NCI-H2227 treated with DMSO at 0.1 percent for 48 hours (cell line): ENCODE data around the gene CUZD1.

Experiments used
- DNase-seq: peaks from one replicate; lab custom pipeline; 2025; lab: John Stamatoyannopoulos, UW

The CUZD1 gene

GRCh38 chr10:122854648-122855047, 9.0 kb upstream of the CUZD1 start:
- DNase-seq = no peak

GRCh38 chr10:122853665-122854313, 8.1 kb upstream of the CUZD1 start:
- no peak for DNase-seq

DNA sequence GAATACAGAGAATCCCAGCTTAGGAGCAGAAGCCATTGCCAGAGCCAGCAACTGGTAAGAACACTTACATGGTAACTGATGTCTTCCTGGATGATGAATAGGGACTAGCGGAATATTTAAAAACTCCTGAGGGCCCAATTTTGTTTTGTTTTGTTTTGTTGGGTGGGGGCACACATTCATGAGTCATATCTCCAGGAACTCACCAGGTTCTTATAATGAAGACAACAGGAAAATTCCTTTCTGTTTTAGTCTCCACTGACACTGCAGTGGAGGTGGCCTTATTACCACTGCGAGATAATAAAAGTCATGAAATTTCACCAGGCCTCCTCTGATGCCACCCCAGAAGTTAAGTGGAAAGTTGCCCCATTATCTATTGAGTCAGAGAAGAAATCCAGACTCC, 6.6 kb upstream of the CUZD1 start:
- DNase-seq = no peak

DNA sequence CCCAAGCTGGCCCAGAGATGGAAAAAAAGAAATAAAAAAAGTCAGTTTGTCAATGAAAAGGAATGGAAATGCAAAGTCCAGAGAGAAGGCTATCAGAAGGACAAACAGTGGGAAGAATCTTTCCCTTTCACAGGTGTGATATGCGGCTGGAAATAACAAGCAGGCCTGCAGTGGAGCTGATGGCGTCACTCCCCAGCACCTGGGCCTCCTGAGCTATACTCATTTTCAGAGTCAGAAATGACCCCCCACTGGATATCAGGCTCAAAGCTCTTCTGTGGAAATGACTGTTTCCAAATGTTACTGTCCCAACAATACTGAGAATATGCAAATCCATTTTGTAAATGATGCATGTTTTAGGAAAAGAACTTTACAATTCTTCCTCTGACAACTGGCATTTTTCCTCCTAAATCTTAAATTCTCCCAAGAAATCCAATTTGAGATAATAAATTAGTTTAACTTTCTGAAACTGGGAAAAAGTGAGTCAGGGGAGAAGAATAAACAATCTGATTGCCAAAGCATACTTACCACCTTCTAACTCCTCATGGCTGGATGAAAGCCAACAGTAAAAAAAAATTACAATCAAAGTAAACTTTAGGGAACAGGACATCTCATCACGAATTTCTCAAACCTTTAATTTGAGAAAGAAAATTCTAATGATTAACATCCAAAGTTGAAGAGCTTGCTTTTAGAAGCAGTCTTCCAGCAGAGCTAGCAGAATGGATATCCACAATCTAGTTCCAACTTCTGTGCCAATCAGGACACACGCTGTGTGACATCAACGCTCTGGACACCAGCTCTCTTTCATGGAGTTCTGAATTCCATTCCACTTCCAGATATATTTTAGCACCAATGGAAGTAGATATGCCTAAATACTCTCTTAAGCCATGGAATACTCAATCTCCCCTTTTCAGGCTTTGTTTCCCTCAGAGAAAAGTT, 5.3 kb upstream of the CUZD1 start:
- no peak for DNase-seq

- DNase-seq = no peak
These were observed 4.4 kb upstream of the CUZD1 start for GRCh38 chr10:122849900-122850605.

- no peak for DNase-seq
These were observed 3.4 kb upstream of the CUZD1 start for GRCh38 chr10:122849090-122849489.

GRCh38 chr10:122847782-122848604, 2.3 kb upstream of the CUZD1 start:
- no peak for DNase-seq

DNA sequence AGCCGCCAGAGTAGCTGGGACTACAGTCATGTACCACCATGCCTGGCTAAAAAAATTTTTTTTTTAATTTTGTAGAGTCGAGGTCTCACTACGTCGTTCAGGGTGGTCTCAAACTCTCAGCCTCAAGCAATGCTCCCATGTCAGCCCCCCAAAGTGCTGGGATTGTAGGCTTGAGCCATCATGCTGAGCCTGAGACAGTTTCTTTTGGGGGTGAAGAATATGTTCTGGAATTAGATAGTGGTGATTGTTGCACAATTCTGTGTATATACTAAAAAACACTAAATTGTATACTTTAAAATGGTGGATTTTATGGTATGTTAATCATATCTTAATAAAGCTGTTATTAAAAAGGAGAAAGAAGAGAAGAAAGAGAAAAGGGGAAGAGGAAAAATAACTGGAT, 1.5 kb downstream of the CUZD1 start:
- DNase-seq = no peak

- no peak for DNase-seq
These were observed 4.1 kb downstream of the CUZD1 start for GRCh38 chr10:122841569-122841968.

DNA sequence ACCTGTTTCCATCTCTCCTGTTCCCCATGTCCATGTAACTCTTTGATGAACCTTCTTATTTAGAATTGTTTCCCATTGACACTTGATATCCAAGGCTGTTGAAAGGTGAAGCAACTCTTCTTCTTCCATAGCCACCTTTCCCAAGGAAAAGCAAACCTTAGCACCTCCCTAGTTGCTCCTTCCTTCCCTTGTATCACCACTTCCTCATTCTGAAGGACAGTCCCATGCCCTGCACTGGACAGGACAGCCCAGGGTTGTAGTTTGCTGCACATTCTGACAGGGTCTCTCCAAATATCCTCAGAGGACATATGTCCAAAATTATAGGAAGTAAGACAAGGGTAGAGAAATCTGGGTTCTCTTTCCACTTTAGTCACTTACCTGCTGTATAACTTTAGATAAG, 6.2 kb downstream of the CUZD1 start:
- no peak for DNase-seq

DNA sequence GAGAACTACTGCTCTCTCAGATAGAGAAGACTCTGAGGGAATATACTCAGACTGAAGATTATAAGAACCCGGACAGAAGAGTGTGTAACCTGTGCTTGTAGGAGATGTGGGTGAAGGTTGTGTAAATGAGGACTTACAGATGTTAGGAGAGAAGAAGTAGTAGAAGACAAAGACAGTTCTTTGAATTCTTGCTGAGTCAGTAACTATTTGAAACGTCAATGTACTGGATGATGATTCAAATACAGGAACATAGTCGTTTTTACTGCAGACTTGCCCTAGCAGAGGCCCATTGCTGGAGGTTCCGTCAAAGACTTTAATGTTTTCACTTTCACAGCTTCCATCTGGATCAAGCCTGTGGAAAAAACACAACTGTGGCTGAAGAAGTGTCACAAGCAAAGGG, 6.8 kb downstream of the CUZD1 start:
- no peak for DNase-seq

- no peak for DNase-seq
These were observed 9.7 kb downstream of the CUZD1 start for GRCh38 chr10:122835908-122836307.

DNA sequence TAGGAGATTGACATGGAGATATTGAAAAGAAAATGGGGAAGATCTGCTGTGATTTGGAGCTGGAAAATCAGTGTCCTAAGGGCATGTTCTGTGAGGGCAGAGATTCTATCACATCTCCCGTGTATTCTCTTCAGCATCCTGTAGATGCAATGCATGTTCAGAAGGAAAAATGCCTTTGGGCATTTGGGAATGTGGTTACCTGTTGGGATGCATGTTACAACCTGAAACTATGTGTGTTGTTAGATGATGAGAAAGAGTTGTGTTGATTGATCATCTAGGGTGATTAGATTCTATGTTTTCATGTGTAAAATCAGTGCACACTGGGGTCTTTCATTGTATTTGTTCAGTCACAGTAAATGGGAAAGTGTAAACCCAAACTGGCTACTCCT, 14.7 kb downstream of the CUZD1 start:
- no peak for DNase-seq

- DNase-seq = no peak
These were observed 15.2 kb downstream of the CUZD1 start for GRCh38 chr10:122830273-122830964.

DNA sequence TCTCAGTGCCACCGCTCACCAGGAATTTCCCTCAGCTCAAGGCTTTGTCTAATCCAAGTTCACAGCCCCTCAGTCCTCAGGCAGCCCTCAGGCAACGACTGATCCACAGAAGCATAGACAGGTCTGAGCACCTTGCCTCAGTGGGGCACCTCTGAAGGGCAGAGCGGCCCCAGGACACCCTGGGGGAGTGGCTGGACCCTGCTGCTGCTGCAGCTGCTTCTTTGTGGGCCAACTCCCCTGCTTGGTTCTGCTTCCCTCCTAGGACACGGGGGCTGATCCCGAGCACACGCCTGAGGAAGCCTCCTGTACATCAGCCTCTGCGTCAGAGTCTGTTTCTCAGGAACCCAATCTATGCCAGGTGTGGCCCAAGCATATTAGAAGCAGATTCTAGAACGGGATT, 16.2 kb downstream of the CUZD1 start:
- no peak for DNase-seq

- no peak for DNase-seq
These were observed 16.9 kb downstream of the CUZD1 start for GRCh38 chr10:122828716-122829255.

DNA sequence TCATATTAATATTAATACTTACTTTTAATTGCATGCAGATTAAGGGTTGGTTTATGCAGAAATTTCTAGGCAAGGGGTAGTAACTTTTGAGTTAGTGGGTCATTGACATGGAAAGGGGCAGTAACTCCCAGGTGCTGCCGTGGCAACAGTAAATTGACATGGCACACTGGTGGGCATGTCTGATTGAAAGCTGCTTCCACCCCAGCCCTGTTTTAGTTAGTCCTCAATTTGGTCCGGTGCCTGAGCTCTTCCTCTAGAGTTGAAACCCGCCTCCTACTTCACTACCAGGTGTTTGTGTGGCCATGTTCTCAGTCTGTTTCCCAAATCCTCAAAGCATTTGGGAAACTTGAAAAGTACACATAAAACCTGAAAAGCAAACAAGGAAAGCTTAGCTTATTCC, 18.4 kb downstream of the CUZD1 start:
- DNase-seq = no peak

- DNase-seq = no peak
These were observed 22.5 kb downstream of the CUZD1 start for GRCh38 chr10:122822973-122823690.

GRCh38 chr10:122821808-122822207, 23.8 kb downstream of the CUZD1 start:
- no peak for DNase-seq

- no peak for DNase-seq
These were observed 30.2 kb downstream of the CUZD1 start for GRCh38 chr10:122815458-122815857.
